NCI-H2171 treated with DMSO at 0.1 percent for 48 hours (cell line): ENCODE measurements around the gene ANKRD13A.
"Not testable (repeated sequence)": the region's sequence is repeated elsewhere in the genome, so short reads cannot be mapped to it uniquely, and the experiment has no call there.

Experiments used
- DNase-seq: peaks from one replicate; lab custom pipeline; 2025; lab: John Stamatoyannopoulos, UW

The ANKRD13A gene

GRCh38 chr12:109983432-109984142 is 15.6 kb upstream of the ANKRD13A start:
- no peak for DNase-seq

- not testable (repeated sequence) for DNase-seq
Observed at GRCh38 chr12:109986236-109986635, 13.0 kb upstream of the ANKRD13A start.

GRCh38 chr12:109987615-109988014 is 11.6 kb upstream of the ANKRD13A start:
- no peak for DNase-seq

GRCh38 chr12:109988274-109988673 is 11.0 kb upstream of the ANKRD13A start:
- no peak for DNase-seq

- DNase-seq: no peak
Observed at GRCh38 chr12:109988903-109989302, 10.3 kb upstream of the ANKRD13A start.

- no peak for DNase-seq
Observed at GRCh38 chr12:109989380-109989779, 9.8 kb upstream of the ANKRD13A start.

- no peak for DNase-seq
Observed at GRCh38 chr12:109991586-109991985, 7.6 kb upstream of the ANKRD13A start.

- DNase-seq: no peak
Observed at GRCh38 chr12:109993091-109993490, 6.1 kb upstream of the ANKRD13A start.

GRCh38 chr12:109994401-109995175 is 4.6 kb upstream of the ANKRD13A start:
- DNase-seq: no peak

GRCh38 chr12:109995361-109995685 is 3.9 kb upstream of the ANKRD13A start:
- DNase-seq: no peak

GRCh38 chr12:109995686-109996482 is 3.3 kb upstream of the ANKRD13A start, which contains the start of gene GIT2:
Gene GIT2, minus strand, starts transcription at chr12:109996368. Its CDS starts 144 bp downstream, at chr12:109996224.
- DNase-seq: peak; percentile 94

- no peak for DNase-seq
Observed at GRCh38 chr12:109996483-109996853, 2.8 kb upstream of the ANKRD13A start.

GRCh38 chr12:109997393-109997792 is 1.8 kb upstream of the ANKRD13A start:
- DNase-seq: no peak

GRCh38 chr12:109998241-109998903 is 858 bp upstream of the ANKRD13A start:
- DNase-seq: no peak

- no peak for DNase-seq
Observed at GRCh38 chr12:109999649-109999971, 380 bp downstream of the ANKRD13A start.

GRCh38 chr12:109999983-110000505 is 814 bp downstream of the ANKRD13A start:
- DNase-seq: no peak

GRCh38 chr12:110001596-110001995 is 2.4 kb downstream of the ANKRD13A start:
- DNase-seq: no peak

- DNase-seq: no peak
Observed at GRCh38 chr12:110002676-110003515, 3.7 kb downstream of the ANKRD13A start.

GRCh38 chr12:110004598-110004997 is 5.4 kb downstream of the ANKRD13A start:
- DNase-seq: no peak

GRCh38 chr12:110005319-110005973 is 6.2 kb downstream of the ANKRD13A start:
- no peak for DNase-seq

- no peak for DNase-seq
Observed at GRCh38 chr12:110006115-110006514, 6.9 kb downstream of the ANKRD13A start.
